AG08396 (cell line): Measurements from ENCODE around the gene SLC23A2.

Experiments
- DNase-seq: peaks from one replicate; pipeline ENCODE4 v3.0.0; 2012; ENCODE audit warnings: low spot score, mixed read lengths

SLC23A2 gene

DNA sequence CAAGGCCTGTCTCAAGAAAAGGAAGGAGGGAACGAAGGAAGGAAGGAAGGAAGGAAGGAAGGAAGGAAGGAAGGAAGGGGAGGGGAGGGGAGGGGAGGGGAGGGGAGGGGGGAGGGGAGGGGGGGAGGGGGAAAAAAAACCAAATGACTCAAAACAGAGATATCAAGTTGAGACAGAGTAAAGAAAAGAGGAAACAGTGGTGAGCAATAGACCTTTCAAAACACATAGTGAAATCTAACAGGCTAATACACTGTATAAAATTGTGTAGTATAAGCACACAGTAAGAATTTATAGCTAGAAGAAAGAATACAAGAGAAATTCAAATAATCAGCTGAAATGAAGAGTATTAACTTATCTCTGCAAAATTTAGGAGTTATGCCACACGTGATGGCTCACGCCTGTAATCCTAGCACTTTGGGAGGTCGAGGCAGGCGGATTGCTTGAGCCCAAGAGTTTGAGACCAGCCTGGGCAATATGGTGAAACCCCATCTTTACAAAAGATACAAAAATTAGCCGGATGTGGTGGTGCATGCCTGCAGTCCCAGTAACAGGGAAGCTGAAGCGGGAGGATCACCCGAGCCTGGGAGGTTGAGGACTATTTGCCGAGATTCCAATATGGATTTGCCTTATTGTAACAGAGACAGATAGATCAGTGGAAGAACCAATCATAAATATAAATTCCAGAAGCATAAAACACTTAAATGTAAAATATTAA lies 156.4 kb downstream of the SLC23A2 start:
- DNase-seq: no peak

DNA sequence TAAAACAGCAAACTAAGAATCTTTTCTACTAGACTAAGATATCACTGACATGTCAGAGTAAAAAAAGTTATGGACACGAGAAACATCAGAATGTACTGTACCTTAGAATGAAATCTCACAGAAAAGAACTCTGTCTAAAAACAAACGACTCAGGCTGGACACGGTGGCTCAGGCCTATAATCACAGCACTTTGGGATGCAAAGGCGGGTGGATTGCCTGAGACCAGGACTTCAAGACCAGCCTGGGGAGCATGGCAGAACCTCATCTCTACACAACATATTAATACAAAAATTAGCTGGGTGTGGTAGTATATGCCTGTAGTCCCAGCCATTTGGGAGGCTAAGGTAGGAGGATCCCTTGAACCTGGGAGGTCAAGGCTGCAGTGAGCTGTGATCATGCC lies 157.0 kb downstream of the SLC23A2 start:
- DNase-seq: no peak

DNA sequence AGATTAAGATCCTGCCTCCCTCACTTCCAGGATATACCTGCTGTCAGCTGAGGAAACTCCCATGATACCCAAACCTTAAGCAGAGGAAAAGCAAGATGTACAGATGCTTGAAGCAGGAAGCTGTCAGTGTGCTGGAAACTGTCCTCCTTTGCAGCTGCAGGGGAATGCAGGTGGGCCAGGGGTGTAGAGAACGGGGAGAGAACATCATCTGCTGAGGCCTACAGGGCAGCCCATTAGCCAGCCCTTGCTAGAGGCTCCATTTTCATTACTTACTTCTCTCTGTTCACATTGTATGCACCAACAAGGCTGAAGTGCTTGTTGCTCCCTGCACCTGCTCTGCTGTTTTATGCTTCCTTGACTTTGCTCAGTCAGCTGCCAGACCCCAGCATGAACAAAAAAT lies 160.5 kb downstream of the SLC23A2 start:
- DNase-seq: no peak

DNA sequence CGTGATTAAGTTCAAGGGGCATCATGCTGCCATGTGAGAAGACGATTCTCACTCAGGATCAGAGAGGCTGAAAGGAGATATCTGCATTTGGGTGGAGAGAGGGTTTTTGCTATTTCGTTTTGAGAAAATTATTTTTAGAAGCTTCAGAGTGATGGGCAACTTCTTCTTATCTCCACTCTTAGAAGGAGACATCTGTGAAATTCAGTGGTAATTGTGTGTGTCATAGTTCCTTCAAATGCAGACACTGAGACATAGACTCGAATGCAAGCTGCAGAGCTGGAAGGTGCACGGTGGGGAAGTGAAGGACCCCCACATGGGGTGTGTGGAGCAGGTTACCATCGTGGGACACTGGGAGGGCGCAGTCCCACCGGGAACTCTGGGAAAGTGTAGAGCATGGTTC lies 162.8 kb downstream of the SLC23A2 start:
- DNase-seq: no peak

GRCh38 chr20:4837760-4838159 lies 163.6 kb downstream of the SLC23A2 start:
- DNase-seq: no peak

GRCh38 chr20:4836935-4837334 lies 164.4 kb downstream of the SLC23A2 start:
- no peak for DNase-seq

DNA sequence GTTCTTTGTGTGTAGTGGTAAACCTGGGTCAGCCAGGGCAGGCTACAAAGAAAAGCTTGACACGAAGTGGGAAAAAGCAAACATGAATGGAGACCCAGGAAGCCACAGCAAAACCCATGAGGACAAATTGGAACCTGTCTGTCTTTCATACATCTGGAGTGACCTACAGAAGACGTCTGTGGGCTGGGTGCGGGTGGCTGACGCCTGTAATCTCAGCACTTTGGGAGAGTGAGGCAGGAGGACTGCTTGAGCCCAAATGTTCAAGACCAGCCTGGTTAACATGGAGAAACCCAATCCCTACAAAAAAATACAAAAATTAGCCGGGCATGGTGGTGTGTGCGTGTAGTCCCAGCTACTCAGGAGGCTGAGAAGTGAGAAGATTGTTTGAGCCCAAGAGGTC lies 164.8 kb downstream of the SLC23A2 start:
- no peak for DNase-seq

GRCh38 chr20:4835244-4836177 lies 165.8 kb downstream of the SLC23A2 start:
- peak; percentile 43 for DNase-seq

- DNase-seq: no peak
These were observed 168.1 kb downstream of the SLC23A2 start for GRCh38 chr20:4833074-4833728.

DNA sequence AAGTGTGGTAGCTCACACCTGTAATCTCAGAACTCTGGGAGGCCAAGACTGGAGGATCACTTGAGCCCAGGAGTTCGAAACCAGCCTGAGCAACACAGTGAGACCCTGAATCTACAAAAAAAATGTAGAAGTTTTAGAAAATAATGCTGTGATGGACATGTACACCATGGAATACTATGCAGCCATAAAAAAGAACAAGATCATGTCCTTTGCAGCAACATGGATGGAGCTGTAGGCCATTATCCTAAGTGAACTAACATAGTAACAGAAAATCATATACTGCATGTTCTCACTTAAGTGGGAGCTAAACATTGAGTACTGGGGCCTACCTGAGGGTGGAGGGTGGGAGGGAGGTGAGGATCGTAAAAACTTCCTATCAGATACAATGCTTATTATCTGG lies 168.8 kb downstream of the SLC23A2 start:
- no peak for DNase-seq

GRCh38 chr20:4830696-4831095 lies 170.6 kb downstream of the SLC23A2 start:
- no peak for DNase-seq

DNA sequence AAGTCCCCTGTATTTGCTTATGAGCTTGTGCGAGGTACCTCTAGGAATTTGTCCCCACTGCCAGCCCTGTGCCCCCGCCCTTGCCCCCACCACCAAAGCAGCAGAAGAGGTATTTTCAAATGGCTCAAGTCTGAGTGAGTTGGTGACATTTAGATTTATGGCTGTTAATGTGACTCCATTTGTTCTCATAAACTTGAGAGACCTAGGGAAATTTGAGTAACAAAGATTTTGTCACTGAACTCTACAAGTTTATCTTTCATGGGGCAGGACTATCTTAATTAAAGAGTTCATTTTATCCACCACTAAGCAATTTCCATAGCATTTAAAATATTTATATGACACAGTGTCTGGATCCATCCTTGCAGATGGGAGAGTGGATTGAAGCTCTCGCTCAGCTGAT lies 171.1 kb downstream of the SLC23A2 start:
- no peak for DNase-seq

GRCh38 chr20:4829514-4830215 lies 171.6 kb downstream of the SLC23A2 start:
- no peak for DNase-seq

GRCh38 chr20:4828830-4829513 lies 172.3 kb downstream of the SLC23A2 start:
- no peak for DNase-seq

- no peak for DNase-seq
These were observed 179.7 kb downstream of the SLC23A2 start for GRCh38 chr20:4821590-4821989.

GRCh38 chr20:4820806-4821518 lies 180.3 kb downstream of the SLC23A2 start:
- peak; percentile 87 for DNase-seq

DNA sequence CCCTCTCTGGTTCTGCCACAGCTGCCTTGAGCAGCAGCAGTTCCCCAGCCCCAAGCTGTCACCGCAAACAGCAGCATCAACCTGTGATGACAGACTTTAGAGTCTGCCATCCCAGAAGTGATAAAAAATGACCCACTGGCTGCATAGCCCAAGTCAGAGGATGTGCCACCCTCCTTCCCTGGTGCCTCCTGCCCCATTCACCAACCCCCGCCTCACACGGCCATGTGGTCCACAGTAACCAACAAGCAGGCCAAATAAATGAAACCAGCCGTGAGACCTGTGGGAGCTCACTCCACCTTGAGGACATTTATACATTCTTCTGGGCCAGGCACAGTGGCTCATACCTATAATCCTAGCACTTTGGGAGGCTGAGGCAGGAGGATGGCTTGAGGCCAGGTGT lies 181.4 kb downstream of the SLC23A2 start:
- DNase-seq: no peak

DNA sequence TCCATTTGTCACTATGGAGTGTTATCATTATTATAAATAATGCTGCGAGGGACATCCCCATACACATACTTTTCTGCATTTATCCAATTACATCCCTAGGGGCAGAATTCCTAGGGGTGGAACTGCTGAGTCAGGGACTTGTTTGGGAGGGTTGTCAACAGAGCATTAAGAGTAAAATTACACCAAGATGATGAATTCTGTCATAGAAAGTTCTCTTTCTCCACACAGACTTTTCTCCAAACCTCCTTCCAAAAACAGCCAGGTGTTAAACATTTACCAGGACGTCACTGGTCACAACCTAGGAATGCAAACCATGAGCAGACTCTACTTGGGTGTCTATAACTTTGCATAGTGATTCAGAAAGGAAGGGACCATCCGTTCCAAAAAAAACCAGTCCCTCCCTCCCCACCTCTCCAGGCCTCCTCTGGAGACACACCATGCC lies 184.1 kb downstream of the SLC23A2 start:
- peak; percentile 31 for DNase-seq

GRCh38 chr20:4815628-4816027 lies 185.7 kb downstream of the SLC23A2 start:
- DNase-seq: no peak

GRCh38 chr20:4814696-4815252 lies 186.5 kb downstream of the SLC23A2 start:
- DNase-seq: no peak
